GM15510 (cell line): ENCODE measurements around the gene CTNNA2.

Source experiments
- POLR2A ChIP-seq: IDR thresholded peaks from 3 replicates; pipeline ENCODE4 v1.6.1; 2011; ENCODE audit warnings: borderline replicate concordance; ENCODE audit not compliant: insufficient read length; ENCODE audit errors: extremely low read depth

The CTNNA2 gene

DNA sequence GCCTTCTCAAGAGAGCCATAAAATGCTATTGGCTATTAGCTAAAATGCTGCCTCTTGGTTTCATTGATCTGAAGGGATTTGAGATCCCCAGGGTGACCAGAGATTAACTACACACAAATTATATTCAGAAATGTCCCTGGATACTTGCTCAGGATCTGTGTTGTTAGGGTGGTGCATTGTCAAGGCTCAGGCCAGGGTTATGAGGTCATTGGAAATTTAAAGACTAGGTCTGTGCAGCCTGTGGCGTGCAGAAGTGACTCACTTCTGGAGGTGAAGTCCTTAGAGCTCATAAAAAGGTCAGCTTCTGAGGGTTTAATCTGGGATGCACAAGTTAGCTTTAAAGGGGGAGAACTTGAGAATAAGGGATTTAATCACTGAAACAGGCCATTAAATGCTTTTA lies 768.2 kb downstream of the CTNNA2 start:
- TF ChIP-seq POLR2A = no peak

DNA sequence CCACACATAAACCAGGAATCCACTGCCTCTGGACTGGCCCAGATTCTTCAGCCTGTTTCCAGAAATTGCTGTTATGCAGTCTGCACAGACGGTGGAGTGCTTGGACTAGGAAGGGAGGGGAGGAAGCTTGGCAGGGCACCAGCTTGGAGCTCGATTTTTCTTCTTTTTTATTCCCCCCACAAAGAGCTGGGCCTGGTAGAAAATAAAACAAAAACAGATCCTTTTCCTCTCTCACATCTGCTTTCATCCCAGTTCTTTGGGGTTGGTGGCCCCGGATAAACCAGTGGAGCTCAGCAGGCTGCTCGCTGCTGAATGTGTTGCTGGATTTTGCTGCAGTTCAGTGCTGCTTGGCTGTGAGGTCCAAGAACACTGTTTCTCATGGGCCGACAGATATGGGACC lies 775.7 kb downstream of the CTNNA2 start:
- no peak for TF ChIP-seq POLR2A

DNA sequence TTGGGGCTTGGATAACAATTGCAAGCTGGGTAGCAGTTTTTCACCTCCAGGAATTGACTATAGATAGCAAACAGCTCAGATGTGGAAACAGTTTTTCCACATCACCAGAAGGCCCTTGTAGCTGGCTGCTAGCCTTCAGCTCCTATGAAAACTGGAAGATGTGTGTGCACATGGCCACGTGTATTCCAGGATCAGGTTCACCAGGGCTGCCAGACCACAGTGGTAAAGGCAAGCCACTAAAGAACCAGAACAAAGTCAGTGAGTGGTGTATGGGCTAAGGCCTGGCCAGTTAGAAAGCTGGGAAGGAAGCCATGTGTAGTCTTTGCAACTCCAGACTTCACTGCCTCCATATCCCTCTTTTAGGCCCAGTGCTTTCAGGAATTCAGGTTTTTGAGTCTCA lies 778.8 kb downstream of the CTNNA2 start:
- no peak for TF ChIP-seq POLR2A

DNA sequence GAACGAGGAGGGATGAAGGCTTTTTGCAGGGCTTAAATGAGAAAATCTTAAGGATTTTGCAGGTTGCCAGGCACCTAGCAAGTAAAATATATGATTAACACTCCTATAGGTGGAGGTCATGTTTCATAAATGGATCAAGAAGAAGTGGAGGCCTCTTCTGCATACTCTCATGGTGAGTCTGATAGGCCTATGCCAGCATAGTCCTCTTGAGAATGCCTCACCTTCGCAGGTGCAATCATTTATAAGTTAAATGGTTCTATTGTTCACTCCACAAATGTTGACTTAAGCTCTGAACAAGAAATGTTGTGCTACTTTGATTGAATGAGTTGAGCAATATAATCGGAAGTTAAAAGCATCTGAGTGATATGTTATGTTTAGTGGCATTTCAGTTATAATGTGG lies 779.6 kb downstream of the CTNNA2 start:
- no peak for TF ChIP-seq POLR2A

DNA sequence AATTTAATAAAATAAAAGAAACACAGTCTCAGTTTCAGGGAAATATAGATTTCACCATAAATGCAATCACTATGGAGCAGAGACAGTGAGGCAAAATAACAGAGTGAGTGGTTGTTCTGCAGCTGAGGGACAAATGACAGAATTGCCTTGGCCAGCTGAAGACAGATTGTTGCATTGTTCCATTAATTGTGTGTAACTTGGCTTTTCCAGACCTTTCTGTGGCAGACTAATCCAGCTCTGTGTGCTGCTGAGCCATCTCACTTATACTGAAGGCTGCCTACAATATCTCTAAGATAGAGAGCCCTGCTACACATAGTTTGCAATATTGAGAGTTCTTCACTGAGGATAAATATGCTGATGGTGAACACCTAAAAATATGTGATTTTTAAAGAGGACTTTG lies 780.2 kb downstream of the CTNNA2 start:
- TF ChIP-seq POLR2A = no peak

DNA sequence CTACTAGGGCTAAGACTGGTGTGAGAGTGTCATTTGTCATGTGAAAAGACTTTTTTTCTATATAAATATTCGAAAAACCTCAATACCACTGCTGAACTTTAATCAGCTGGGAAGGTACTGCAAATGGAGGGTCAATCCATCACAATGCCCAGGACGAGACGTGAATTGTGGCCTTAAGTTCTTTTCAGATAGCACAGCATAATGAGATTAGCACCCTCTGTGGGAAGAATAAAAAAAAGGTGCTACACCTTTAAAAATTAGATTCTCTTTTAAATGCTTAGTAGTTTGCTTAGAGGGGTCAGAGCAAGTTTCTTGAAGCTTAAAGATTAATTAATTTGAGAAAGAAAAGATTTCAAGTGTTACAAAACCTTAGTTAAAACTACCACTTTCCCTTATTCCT lies 786.1 kb downstream of the CTNNA2 start:
- no peak for TF ChIP-seq POLR2A

DNA sequence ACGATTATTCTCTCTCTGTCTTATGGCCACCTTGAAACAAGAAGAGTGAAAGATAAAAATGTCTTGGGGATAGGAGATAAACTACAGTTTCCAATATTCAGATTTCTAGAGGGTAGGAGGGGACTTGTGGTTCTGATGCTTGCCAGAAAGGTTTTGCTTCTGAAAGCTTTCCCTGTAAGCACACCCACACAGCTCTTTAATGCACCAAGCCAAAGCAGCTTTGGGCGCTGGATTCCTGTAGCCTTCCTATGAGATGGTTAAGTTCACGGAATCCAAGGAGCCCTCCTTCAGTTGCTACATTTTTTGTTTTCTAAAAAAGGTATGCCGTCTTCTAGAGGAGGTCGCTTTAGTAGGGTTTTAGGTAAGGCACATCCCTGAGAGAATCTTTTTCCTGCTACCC lies 786.8 kb downstream of the CTNNA2 start:
- no peak for TF ChIP-seq POLR2A

DNA sequence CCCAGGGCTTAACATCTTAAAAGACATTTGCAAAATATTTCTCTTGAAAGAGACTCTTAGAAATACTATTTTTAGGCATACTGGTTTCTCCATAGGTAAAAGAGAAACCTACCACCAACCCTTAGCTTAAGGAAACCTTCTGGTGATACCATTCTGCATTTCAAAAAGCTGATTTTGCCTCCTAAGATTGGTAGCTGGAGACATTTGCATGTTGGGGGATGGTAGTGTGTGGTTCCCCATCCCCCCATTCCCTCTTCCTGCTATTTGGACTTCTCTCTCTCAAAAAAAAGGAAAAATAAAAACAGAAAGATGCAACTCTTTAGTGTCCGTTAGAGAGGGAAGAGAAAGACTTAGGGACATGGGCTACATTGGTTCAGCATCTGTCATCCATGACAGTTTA lies 787.5 kb downstream of the CTNNA2 start:
- TF ChIP-seq POLR2A = no peak

DNA sequence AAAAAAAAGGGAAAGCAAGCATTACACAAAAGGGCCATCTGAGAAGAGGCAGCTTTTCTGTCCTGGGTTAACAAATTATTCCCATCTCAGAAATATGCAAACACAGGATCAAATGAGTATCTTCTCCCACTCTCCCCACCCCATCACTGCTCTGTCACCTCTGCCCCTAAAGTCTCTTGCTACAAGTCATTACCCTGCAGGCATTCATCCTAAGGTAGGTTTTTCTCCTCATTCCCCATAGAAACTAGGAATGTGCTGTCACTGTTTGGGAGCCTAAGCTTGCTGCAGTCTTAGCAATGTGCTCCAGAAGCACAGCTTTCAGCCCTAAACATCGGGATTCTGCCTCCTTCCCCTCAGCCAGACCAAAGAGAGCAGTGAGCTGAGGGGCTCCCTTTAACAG lies 788.1 kb downstream of the CTNNA2 start:
- no peak for TF ChIP-seq POLR2A

DNA sequence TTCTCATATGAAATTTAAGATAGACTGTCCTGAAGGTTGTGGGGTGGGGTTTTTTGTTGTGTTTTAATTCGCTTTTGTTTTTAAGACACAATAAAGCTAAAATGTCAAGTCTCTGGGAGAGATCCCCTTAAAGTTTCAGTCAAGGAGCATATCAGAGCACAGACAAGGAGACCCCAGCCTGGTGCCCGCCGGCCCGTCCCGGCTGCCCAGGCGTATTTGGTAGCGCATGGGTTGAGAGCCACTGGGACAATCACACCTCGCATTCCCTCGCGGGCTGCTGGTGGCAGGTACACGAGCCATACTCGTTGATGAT lies 789.1 kb downstream of the CTNNA2 start:
- no peak for TF ChIP-seq POLR2A

DNA sequence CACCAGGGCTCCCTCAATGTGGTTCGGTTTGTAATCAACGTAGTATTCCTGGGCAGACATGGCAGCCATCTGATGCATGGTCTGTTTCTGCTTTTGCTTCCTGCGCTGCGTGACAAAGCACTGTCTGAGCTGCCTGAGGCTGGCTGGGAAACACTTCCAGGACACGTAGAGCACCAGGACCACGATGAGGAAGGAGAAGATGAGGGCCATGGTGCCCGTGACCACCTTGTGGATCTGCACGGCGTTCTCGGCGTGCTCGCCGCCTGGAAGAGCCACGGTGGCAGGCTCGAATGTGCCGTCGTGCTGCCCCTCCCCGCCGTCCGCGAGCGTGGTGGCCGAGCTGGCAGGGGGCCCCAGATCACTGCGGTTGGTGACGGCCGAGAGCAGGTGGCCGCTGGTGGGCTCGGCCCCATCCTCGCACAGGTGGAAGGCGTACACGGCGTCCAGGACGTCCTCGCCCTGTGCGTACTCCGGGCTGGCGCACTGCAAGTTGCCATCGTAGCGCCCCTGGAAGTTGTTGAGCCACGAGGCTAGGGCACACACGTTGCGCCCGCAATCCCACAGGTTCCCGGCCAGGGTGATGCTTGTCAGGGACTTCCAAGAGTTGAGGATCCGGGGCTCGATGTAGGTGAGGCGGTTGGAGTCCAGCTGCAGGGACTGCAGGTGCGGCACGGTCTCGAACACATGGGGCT lies 789.6 kb downstream of the CTNNA2 start:
- no peak for TF ChIP-seq POLR2A

DNA sequence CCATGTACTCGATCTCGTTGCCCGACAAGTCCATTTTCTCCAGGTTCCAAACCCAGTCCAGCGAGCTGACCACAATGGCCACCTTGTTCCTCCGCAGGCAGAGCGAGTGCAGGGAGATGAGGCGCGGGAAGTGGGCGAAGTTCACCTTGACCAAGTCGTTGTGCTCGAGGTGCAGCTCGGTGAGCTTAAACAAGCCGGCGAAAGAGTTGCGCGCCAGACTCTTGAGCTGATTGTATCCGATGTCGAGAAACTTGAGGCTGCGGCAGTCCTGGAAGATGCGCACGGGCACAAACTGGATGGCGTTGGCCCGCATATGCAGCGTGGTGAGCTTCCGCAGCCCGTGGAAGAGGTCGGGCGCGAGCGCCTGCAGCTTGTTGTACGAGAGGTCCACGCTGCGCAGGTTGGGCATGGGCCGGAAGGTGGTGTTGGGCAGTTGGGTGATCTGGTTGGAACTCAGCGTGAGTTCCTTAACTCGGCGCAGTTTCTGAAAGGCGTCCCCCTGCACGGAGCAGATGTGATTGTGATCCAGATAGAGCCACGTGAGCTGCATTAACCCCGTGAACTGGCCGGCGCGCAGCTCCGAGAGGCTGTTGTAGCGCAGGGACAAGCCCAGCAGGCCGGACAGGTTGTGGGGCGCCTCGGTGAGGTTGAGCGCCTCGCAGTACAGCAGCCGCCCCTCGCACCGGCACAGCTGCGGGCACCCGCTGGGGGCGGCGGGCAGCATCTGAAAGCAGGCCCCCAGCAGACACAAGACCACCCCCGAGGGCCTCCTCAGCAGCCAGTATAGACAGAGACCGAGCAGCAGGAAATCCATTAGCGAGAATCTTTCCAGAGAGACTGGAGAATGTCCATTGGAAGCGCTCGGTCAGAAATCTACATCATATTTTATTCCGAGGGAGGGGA lies 790.4 kb downstream of the CTNNA2 start:
- TF ChIP-seq POLR2A = no peak

DNA sequence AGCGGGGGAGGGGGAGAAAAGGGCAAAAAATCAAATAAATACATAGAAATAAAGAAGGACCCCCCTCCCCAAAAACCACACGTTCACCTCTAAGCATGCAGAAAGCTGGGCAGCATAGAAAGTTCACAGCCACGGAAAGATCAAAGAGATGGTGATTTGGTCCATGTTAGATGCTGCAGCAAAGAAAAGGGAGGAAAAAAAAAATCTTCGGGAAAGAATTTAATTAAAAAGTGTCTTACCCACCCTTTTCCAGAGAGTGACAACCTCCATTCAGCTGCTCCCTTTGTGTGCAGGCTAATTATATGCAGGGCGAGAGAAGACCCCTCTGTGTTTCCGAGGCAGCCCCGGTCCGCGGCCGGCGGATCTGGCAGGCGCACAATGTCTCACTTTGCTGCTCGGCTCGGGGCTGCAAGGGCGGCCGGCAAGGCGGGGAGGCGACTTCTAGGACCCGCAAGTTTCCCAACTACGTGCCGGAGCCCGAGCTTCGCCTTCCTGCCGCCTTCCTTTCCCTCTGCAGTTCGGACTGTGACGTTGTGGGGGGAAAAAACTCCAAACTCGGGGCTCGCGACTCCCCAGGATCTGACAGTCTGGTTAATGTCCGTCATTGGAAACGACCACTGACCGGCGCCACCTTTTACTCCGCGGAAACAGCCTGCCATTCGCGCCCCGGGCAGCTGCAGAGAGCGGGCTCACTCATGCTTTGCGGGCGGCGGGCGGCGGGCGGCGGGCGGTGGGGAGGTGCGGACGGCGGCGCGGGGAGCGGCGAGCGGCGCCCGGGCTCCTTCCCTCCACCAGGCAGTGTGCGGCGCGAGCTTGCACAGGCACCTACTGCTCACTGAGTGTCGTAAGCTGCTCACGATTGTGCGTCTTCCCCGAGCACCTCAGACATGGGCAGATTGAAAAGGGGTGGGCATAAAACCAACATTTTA lies 791.3 kb downstream of the CTNNA2 start, which contains the start of gene LRRTM1:
LRRTM1 (minus strand) TSS at position 844 of the 929 bp plus-strand sequence. CDS start 933 bp downstream, outside the sequence.
- TF ChIP-seq POLR2A = no peak

DNA sequence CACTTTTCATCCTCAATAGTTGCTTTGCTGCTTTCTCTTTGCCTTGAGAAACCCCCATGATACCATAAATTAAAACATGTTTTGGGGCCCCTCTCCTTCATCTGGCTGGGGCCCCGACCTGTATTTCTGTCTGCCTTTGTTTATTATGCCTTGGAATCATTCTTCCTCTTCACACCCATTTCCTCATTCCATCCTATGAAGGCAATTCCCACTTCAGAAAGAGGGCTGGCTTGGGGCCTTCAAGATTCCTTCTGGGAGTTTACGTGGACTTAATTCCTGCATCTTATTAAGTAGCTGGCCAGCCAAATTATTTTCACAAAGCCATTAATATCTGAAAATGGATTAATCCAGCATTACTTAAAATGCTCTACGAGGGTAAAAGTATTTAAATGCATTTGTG lies 798.5 kb downstream of the CTNNA2 start:
- no peak for TF ChIP-seq POLR2A

DNA sequence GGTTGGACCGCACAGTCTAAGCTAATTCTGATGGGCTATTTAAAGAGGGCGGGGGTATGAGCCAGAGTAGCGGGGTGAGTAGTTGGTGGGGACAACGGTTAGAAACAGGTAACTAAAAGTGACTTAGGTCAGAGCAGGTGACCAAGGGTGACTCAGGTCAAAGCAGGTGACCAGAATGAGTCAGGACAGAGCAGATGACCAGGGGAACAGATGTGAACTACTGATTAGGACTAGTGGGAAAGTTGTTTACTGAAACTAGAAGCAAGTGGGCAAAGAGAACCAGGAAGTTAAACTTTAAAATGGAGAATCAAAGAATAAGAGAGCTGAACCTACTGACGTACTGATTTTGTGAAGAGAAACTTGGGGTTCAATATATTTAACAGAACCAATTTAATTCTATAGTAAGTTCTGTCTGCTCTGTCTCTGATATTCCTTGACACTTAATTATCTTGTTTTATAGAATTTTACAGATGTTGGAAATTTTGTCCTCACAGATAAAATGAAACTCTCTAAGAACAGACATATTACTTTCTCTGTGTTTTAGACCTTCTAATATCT lies 799.5 kb downstream of the CTNNA2 start:
- no peak for TF ChIP-seq POLR2A
